Measurements from ENCODE around the gene RPS6KA2.

The RPS6KA2 gene

DNA sequence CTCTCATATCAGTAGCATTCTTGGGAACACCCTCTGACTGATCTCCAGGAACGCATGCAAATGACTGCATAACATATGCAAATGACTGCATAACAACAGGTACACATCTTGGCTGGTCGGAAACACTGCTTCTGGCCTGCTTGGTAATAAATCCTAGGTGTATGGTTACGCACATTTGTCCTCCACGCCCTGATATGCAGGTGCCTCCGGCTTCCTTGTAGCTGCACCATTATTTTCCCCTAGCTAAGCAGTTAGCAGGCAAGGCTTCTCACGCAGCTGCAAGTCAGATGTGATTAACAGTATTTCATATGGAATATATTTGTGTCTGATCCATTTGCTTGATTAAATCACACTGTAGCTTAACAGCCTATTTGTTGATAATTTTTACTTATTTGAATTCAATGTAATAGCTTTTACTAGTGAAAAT, 5.9 kb downstream of the RPS6KA2 start:
- no peak overlapping the region for H3K4me3 ChIP-seq (ENCODE audit: low read depth, low read length)
- TF ChIP-seq, protein P1, sequence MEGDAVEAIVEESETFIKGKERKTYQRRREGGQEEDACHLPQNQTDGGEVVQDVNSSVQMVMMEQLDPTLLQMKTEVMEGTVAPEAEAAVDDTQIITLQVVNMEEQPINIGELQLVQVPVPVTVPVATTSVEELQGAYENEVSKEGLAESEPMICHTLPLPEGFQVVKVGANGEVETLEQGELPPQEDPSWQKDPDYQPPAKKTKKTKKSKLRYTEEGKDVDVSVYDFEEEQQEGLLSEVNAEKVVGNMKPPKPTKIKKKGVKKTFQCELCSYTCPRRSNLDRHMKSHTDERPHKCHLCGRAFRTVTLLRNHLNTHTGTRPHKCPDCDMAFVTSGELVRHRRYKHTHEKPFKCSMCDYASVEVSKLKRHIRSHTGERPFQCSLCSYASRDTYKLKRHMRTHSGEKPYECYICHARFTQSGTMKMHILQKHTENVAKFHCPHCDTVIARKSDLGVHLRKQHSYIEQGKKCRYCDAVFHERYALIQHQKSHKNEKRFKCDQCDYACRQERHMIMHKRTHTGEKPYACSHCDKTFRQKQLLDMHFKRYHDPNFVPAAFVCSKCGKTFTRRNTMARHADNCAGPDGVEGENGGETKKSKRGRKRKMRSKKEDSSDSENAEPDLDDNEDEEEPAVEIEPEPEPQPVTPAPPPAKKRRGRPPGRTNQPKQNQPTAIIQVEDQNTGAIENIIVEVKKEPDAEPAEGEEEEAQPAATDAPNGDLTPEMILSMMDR (IDR thresholded peaks at IDR 0.05; ENCODE audit: low read depth, low read length, missing control alignments) = no peak

DNA sequence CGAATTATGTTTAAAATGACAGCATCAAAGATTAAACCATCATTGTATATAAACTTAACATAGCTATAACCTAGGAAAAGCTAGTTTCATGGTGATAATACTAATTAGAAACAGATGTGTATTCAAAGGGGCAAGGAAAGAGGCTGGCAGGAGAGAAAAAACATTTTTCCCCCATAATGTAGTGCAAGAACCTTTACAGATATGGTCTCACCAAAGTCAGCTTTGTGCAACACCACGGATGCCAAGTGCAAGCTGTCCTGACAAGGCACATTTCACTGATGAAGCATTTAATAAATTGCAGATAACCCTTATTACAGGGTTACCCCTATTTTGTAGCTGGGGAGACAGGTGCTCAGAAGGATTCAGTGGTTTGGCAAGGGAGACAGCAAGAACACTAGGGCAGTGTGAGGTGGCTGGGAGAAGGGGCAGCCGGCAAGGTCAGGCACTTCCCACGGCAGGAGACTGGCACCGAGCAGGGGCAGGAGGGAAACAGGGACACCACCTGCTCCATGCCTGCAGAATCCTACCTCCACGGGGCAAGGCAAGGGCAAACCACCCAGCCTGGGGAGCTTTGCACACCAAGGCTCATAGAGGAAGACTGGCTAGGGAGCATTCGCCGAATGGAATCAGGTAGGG, 6.5 kb downstream of the RPS6KA2 start:
- TF ChIP-seq, protein P1 (IDR thresholded peaks at IDR 0.05; ENCODE audit: low read depth, low read length, missing control alignments) = no peak
- H3K4me3 ChIP-seq (ENCODE audit: low read depth, low read length) = no peak overlapping the region
- DNase-seq (ENCODE audit: low read depth) = no peak

More for the DNA sequence above, 5.9 kb downstream of the RPS6KA2 start:
- DNase-seq (ENCODE audit: low read depth) = no peak

DNA sequence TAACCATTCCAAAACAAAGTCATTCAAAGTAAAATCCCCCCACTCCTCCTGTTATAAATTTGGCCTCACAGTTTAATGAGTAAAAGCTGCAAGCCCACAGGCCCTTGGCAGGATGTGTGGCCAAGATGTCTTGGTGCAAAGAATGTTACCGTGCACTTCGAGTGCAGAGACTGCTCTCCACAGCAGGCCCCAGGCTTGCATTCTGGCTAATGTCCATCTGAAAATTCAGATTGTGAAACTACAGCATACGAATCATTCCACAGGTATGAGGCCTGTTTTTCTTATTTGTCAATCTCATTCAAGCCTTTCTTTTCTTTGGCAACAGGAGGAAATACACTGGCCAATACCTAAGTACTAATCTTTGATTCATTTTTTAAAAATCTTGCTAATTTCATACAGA, 7.1 kb downstream of the RPS6KA2 start:
- TF ChIP-seq, protein P1 (IDR thresholded peaks at IDR 0.05; ENCODE audit: low read depth, low read length, missing control alignments) = no peak
- no peak for DNase-seq (ENCODE audit: low read depth)
- H3K4me3 ChIP-seq (ENCODE audit: low read depth, low read length) = no peak overlapping the region

DNA sequence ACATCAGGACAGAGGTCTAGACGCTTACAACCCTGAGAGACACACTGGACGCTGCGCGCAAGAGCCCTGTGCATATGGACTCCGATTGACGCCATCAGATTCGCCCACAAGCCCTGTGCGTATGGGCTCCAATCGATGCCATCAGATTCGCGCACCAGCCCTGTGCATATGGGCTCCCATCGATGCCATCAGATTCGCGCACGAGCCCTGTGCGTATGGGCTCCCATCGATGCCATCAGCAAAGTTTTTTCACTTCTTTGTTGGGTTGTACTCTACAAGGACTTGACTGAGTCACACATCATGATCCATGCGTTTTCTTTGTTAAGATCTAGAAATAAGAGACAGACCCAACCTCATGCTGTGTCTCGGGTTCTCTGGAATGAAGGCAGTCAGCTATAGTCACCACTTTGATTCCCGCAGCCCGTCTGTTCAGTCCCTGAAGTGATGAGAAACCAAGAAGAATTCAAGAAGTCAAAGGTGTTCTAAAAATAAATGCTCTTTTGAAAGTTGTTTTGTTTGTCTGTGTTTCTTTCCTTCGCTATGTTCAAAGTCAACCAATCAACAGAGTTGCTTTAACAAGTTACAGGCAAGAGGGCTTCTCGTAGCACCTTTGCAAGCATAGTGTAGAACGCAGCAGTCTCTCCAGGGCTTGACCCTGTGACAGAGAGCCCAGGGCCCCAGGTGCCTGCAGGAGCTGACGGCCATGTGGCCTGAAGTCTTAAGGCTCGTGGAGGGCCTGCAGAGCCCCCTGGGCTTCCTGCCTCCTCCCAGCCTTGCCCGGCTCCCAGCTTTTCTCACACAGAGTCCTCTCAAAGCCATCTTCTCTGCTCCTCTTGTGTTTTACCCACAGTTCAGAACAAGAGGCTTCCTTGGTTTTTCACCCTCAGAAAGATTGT, 7.9 kb downstream of the RPS6KA2 start:
- TF ChIP-seq, protein P1 (IDR thresholded peaks at IDR 0.05; ENCODE audit: low read depth, low read length, missing control alignments) = no peak
- DNase-seq (ENCODE audit: low read depth) = no peak
- H3K4me3 ChIP-seq (ENCODE audit: low read depth, low read length) = no peak overlapping the region

DNA sequence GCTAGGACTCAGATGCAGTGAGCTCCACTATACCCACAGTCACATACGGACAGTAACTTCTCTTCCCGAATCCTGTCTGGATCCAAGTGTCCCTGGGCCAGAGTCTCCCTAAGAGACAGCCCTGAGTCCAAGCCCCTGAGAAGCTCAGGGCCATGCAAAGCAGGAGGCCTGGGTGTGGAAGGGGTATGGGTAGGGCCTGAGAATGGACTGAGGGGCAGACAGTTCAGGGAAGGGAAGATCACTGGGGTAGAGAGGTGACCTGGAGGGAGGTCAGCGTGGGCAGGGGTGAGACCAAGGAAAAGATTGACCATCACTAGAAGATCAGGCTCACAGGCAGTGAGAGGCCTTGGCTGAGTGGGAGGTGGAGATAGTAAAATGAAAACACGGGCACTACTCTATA, 8.8 kb downstream of the RPS6KA2 start:
- TF ChIP-seq, protein P1 (IDR thresholded peaks at IDR 0.05; ENCODE audit: low read depth, low read length, missing control alignments) = no peak
- H3K4me3 ChIP-seq (ENCODE audit: low read depth, low read length) = no peak overlapping the region
- DNase-seq (ENCODE audit: low read depth) = no peak

DNA sequence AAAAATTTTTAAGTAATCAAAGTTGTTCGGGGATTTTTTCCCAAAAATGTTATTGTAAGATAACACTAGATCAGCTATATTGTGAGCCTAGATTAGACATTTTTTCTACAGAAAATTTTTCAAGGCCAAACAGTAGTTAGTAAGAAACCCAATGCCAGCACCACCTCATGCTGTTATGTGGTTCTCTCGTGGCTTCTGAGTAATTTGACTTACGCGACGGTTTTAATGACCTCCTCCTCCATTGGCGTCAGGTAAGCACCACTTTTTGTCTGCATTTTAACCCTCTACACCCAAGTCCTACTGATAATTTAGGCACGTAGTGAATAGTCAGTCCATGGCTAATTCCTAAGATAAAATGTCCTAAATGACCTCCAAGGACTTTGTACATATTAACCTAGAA, 9.7 kb downstream of the RPS6KA2 start:
- TF ChIP-seq, protein P1 (IDR thresholded peaks at IDR 0.05; ENCODE audit: low read depth, low read length, missing control alignments) = no peak
- no peak for DNase-seq (ENCODE audit: low read depth)
- no peak overlapping the region for H3K4me3 ChIP-seq (ENCODE audit: low read depth, low read length)

Data from GM12864 (cell line).